Measurements from ENCODE around the gene TMC1.

TMC1 gene

DNA sequence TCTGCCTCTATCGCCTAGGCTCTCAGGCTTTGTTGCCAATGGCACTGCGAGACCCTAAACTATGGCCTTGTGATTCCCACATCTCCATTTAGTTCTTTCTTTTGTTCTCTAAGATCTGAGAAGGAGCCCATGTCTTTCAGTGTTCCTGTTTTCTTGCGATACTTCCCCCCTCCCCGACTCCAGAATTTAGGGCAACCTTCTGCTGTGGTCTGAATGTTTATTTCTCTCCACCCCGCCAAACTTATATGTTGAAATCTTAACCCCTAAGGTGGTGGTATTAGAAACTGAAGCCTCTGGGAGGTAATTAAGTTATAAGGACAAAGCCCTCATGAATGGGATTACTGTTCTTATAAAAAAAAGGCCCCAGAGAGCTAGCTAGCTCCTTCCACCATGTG, 6.4 kb downstream of the TMC1 start:
- Histone ChIP-seq H3K36me3 (ENCODE audit: insufficient read depth, insufficient read length, low read length) (no peaks in the 10 kb centered on the region), H3K4me3 (ENCODE audit: insufficient read length, low read depth) (no peak overlapping the region), H3K27me3 (ENCODE audit: insufficient read depth, insufficient read length) (no peaks in the 10 kb centered on the region), H3K9me3 (ENCODE audit: insufficient read depth, low read length) (peaks cover 5% of the 10 kb centered on the region; the same call in 1 of the 2 replicates), H3K4me1 (ENCODE audit: insufficient read depth, insufficient read length) (peaks cover 4% of the 10 kb centered on the region), H3K9ac (ENCODE audit: insufficient read length, low read depth) (peak overlapping the region; percentile 79)
- no peak for DNase-seq (ENCODE audit: low read depth, low spot score)
- TF ChIP-seq SUZ12 (IDR thresholded peaks at IDR 0.05; ENCODE audit: extremely low read depth, insufficient read depth, insufficient read length) (no peak), YY1 (IDR thresholded peaks at IDR 0.05; ENCODE audit: insufficient read depth, insufficient read length) (no peak), ZNF274 (IDR thresholded peaks at IDR 0.05; ENCODE audit: low read depth, low read length) (no peak)

DNA sequence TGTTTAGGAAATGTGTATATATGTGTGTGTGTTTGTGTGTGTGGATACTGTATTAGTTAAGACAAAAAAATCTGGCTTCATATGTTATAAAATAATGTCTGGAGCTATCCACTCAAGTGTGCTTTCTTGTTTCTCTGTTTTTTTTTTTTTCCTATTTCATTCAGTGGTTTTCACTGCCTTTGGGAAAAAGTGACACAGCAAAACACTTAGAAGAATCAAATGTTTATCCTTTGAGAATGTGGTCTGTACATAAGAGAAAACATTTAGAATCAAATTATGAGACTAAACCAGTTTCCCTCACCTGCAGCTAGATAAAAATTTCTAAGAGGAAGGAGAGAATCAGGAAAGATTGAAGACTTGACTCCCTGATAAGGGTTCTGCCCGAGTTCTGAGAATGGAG, 8.1 kb downstream of the TMC1 start:
- H3K27me3 ChIP-seq (ENCODE audit: insufficient read depth, insufficient read length): no peaks in the 10 kb centered on the region
- H3K36me3 ChIP-seq (ENCODE audit: insufficient read depth, insufficient read length, low read length): no peaks in the 10 kb centered on the region
- peaks cover 5% of the 10 kb centered on the region; the same call in 1 of the 2 replicates for H3K9me3 ChIP-seq (ENCODE audit: insufficient read depth, low read length)
- H3K4me3 ChIP-seq (ENCODE audit: insufficient read length, low read depth): no peak overlapping the region
- no peak overlapping the region for H3K9ac ChIP-seq (ENCODE audit: insufficient read length, low read depth)
- H3K4me1 ChIP-seq (ENCODE audit: insufficient read depth, insufficient read length): peaks cover 4% of the 10 kb centered on the region
- TF ChIP-seq YY1 (IDR thresholded peaks at IDR 0.05; ENCODE audit: insufficient read depth, insufficient read length) (no peak), ZNF274 (IDR thresholded peaks at IDR 0.05; ENCODE audit: low read depth, low read length) (no peak), SUZ12 (IDR thresholded peaks at IDR 0.05; ENCODE audit: extremely low read depth, insufficient read depth, insufficient read length) (no peak)
- DNase-seq (ENCODE audit: low read depth, low spot score): no peak

DNA sequence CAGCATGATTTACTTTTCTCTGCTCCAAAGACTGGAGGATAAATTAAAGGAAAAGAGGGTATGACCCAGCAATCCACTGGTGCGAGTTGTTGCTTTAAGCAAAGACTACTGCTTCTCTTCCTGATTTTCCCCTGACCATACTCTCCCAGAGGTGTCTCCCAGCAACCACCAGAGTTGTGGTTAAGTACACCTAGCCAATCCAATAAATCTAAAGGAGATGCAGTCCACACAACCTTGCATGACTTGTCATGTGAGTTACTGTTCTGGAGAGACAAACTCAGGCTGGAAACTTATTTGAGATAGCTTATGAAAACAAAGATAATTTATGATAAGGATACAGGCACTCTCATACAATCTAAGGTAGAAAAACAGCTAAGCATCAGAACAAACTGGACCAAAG, 11.9 kb downstream of the TMC1 start:
- no peak overlapping the region for H3K4me3 ChIP-seq (ENCODE audit: insufficient read length, low read depth)
- TF ChIP-seq SUZ12 (IDR thresholded peaks at IDR 0.05; ENCODE audit: extremely low read depth, insufficient read depth, insufficient read length) (no peak), ZNF274 (IDR thresholded peaks at IDR 0.05; ENCODE audit: low read depth, low read length) (no peak), YY1 (IDR thresholded peaks at IDR 0.05; ENCODE audit: insufficient read depth, insufficient read length) (no peak)
- no peak for DNase-seq (ENCODE audit: low read depth, low spot score)

GRCh38 chr9:72534931-72535330, 13.5 kb downstream of the TMC1 start:
- Histone ChIP-seq H3K4me3 (ENCODE audit: insufficient read length, low read depth) (no peak overlapping the region), H3K36me3 (ENCODE audit: insufficient read depth, insufficient read length, low read length) (no peaks in the 10 kb centered on the region), H3K4me1 (ENCODE audit: insufficient read depth, insufficient read length) (no peaks in the 10 kb centered on the region), H3K9me3 (ENCODE audit: insufficient read depth, low read length) (peaks cover 21% of the 10 kb centered on the region), H3K27me3 (ENCODE audit: insufficient read depth, insufficient read length) (no peaks in the 10 kb centered on the region), H3K9ac (ENCODE audit: insufficient read length, low read depth) (no peak overlapping the region)
- DNase-seq (ENCODE audit: low read depth, low spot score): no peak
- no peak for TF ChIP-seq SUZ12 (IDR thresholded peaks at IDR 0.05; ENCODE audit: extremely low read depth, insufficient read depth, insufficient read length)
- TF ChIP-seq YY1 (IDR thresholded peaks at IDR 0.05; ENCODE audit: insufficient read depth, insufficient read length): no peak
- TF ChIP-seq ZNF274 (IDR thresholded peaks at IDR 0.05; ENCODE audit: low read depth, low read length): no peak

More for the DNA sequence above, 11.9 kb downstream of the TMC1 start:
- H3K36me3 ChIP-seq (ENCODE audit: insufficient read depth, insufficient read length, low read length): no peaks in the 10 kb centered on the region
- peaks cover 21% of the 10 kb centered on the region for H3K9me3 ChIP-seq (ENCODE audit: insufficient read depth, low read length)
- no peaks in the 10 kb centered on the region for H3K27me3 ChIP-seq (ENCODE audit: insufficient read depth, insufficient read length)
- no peaks in the 10 kb centered on the region for H3K4me1 ChIP-seq (ENCODE audit: insufficient read depth, insufficient read length)
- no peak overlapping the region for H3K9ac ChIP-seq (ENCODE audit: insufficient read length, low read depth)

DNA sequence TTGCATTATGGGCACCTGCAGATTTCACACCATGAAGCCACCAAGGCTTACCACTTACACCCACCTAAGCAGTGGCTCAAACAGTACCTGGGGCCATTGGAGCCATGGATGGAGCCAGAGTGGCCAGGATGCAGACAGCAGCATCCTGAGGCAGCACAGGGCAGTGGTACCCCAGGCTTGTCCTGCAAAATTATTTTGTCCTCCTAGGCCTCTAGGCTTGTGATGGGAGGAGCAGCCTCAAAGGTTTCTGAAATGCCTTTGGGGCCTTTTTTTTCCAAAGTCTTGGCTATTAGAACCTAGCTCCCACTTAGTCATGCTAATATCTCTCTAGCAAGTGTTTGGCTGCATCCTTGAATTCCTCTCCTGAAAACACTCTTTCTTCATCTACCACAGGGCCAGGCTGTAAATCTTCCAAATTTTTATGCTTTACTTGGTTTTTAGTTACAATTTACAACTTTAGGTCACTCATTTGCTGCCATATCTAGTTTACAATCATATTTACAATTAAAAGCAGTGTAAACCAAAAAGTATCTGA, 15.7 kb downstream of the TMC1 start:
- H3K9ac ChIP-seq (ENCODE audit: insufficient read length, low read depth): no peak overlapping the region
- no peaks in the 10 kb centered on the region for H3K4me1 ChIP-seq (ENCODE audit: insufficient read depth, insufficient read length)
- no peaks in the 10 kb centered on the region for H3K27me3 ChIP-seq (ENCODE audit: insufficient read depth, insufficient read length)
- TF ChIP-seq ZNF274 (IDR thresholded peaks at IDR 0.05; ENCODE audit: low read depth, low read length): no peak
- no peak for TF ChIP-seq YY1 (IDR thresholded peaks at IDR 0.05; ENCODE audit: insufficient read depth, insufficient read length)
- no peak for TF ChIP-seq SUZ12 (IDR thresholded peaks at IDR 0.05; ENCODE audit: extremely low read depth, insufficient read depth, insufficient read length)
- H3K4me3 ChIP-seq (ENCODE audit: insufficient read length, low read depth): no peak overlapping the region
- H3K9me3 ChIP-seq (ENCODE audit: insufficient read depth, low read length): peaks cover 16% of the 10 kb centered on the region
- no peaks in the 10 kb centered on the region for H3K36me3 ChIP-seq (ENCODE audit: insufficient read depth, insufficient read length, low read length)
- DNase-seq (ENCODE audit: low read depth, low spot score): no peak

DNA sequence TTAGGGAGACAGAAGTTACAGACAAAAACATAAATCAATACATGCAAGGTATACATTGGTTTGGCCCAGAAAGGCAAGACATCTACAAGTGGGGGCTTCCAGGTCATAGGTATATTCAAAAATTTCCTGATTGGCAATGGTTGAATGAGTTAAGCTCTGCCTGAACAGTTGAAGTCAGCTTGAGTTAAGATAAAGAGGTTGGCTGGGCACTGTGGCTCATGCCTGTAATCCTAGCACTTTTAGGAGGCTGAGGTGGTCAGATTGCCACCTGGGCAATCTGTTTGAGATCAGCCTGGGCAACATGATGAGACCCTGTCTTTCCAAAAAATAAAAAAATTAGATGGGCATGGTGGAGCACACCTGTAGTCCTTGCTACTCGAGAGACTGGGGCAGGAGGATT, 16.3 kb downstream of the TMC1 start:
- Histone ChIP-seq H3K27me3 (ENCODE audit: insufficient read depth, insufficient read length) (no peaks in the 10 kb centered on the region), H3K9ac (ENCODE audit: insufficient read length, low read depth) (no peak overlapping the region), H3K4me1 (ENCODE audit: insufficient read depth, insufficient read length) (no peaks in the 10 kb centered on the region), H3K4me3 (ENCODE audit: insufficient read length, low read depth) (no peak overlapping the region), H3K9me3 (ENCODE audit: insufficient read depth, low read length) (peaks cover 16% of the 10 kb centered on the region), H3K36me3 (ENCODE audit: insufficient read depth, insufficient read length, low read length) (no peaks in the 10 kb centered on the region)
- TF ChIP-seq SUZ12 (IDR thresholded peaks at IDR 0.05; ENCODE audit: extremely low read depth, insufficient read depth, insufficient read length) (no peak), ZNF274 (IDR thresholded peaks at IDR 0.05; ENCODE audit: low read depth, low read length) (no peak), YY1 (IDR thresholded peaks at IDR 0.05; ENCODE audit: insufficient read depth, insufficient read length) (no peak)
- no peak for DNase-seq (ENCODE audit: low read depth, low spot score)

DNA sequence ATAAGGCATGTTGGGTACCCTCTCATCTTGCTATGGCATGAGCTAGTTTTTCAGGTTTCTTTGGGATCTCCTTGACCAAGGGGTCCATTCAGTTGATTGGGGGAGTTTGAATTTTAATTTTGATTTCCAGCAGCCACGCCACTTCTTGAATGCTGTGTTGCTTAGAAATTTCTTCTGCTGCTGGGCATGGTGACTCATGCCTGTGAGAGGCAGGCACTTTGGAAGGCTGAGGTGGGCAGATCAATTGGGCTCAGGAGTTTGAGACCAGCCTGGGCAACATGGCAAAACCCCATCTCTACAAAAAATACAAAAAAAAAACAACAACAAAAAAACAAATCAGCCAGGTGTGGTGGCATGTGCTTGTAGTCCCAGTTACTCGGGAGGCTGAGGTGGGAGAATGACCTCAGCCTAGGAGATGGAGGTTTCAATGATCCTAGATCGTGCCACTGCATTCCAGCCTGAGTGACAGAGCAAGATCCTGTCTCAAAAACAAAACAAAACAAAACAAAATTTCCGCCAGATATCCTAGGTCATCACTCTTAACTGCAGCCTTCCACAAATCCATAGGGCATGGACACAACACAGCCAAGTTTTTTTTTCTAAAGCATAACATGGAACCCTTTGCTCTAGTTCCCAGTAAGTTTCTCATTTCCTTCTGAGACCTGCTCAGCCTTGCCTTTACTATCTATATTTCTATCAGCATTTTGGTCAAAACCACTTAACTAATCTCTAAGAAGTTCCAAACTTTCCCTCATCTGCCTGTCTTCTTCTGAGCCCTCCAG, 17.7 kb downstream of the TMC1 start:
- H3K9me3 ChIP-seq (ENCODE audit: insufficient read depth, low read length): peaks cover 16% of the 10 kb centered on the region
- TF ChIP-seq SUZ12 (IDR thresholded peaks at IDR 0.05; ENCODE audit: extremely low read depth, insufficient read depth, insufficient read length): no peak
- TF ChIP-seq YY1 (IDR thresholded peaks at IDR 0.05; ENCODE audit: insufficient read depth, insufficient read length): no peak
- TF ChIP-seq ZNF274 (IDR thresholded peaks at IDR 0.05; ENCODE audit: low read depth, low read length): no peak
- no peaks in the 10 kb centered on the region for H3K36me3 ChIP-seq (ENCODE audit: insufficient read depth, insufficient read length, low read length)
- no peaks in the 10 kb centered on the region for H3K27me3 ChIP-seq (ENCODE audit: insufficient read depth, insufficient read length)
- no peak for DNase-seq (ENCODE audit: low read depth, low spot score)
- H3K4me1 ChIP-seq (ENCODE audit: insufficient read depth, insufficient read length): no peaks in the 10 kb centered on the region
- no peak overlapping the region for H3K9ac ChIP-seq (ENCODE audit: insufficient read length, low read depth)
- no peak overlapping the region for H3K4me3 ChIP-seq (ENCODE audit: insufficient read length, low read depth)
